ENCODE measurements around the gene IL33. TPM values are rescaled to one million over a fixed set of nuclear protein-coding genes. Genes with fewer than 3 reads are reported as not detected.

The IL33 gene
- total RNA-seq, 1 donor from 2014 or later: 16.8 TPM

DNA sequence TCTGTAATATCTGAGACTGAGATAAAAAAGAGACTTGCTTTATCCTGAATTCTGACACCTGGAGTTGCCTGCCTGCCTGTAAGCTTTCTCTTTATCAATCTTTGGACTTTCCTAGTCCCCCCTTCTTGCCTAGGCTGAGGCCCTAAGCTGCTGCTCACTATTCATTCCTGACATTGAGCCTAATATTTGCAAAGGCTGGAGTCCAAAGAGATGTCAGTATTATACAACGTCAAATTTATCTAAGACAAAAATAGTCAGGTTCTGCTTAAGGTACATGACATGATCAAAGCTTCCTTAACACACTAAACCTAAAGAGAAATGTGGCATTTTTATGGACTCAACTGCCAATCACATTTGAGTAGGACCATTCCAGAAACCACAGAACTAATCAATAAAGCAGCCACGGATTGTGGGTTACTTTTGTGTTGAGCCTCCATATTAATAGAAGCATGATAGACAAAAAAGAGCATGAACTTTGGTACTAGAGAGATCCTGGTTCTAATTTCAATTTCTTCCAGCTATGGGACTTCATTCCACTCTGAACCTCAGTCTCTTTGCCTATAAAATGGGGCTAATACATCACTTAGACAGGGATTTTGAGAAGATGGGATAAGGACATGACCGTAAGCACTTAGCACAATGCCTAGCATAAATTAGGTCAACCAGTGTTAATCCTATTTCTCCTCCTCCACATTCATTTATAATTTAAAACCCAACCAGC lies 56.1 kb downstream of the IL33 start:
- no peak for DNase-seq
- intact Hi-C loops (cut with micrococcal nuclease): no loop called here
- ATAC-seq: no peak

DNA sequence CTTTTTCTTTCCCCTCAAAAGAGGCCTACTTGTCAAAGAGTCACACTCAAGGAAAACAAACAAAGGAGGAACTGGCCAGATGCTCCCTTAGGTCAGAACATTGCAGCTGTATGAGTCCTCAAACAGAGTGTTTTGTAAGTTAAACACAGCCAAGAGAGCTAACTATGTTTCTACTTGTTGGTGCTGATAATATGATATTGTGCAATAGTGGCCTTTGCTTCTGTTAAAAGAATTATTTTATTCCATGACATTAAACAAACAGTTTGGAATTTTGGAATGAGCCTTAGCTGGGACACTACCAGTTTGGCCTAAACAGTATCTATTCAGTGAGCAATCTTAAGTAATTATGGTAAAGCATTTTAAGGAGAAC lies 56.6 kb downstream of the IL33 start:
- DNase-seq (no peak), ATAC-seq (peak; percentile 98)

DNA sequence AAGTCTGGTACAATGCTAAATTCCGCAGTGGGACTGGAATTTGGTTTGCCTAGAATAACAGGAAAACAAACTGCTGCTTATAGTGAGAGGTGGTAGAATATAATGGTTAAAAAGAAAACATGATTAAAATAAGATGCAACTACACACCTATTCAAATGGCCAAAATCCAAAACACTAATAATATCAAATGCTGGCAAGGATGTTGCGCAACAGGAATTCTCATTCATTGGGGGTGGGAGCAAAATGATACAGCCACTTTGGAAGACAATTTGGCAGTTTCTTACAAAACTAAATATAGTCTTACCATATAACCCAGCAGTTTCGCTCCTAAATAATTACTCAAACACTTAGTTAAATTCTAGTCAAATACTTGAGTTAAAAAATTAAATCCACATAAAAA lies 61.8 kb downstream of the IL33 start:
- intact Hi-C loops (cut with micrococcal nuclease): no loop called here
- no peak for DNase-seq
- no peak for ATAC-seq

More for the DNA sequence above, 56.6 kb downstream of the IL33 start:
- intact Hi-C loops (cut with micrococcal nuclease): no loop called here

DNA sequence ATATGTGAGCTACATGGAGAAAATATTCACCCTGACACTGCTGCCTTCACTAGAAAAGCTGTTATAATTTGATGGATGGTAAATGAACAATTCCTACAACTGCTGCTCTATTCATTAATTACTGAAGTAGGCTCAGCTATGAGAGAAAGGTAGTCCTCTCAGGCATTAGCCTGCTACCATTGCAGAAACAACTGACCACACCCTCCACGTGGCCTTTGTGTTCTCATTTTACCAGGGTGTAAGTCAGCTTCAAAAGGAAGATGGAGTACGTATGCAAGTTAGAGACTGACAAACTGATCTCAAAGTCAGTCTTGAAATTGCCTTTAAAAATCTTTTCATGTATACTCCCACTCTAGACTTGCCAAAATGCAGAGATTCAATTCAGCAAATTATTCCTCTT lies 86.3 kb downstream of the IL33 start:
- intact Hi-C loops (cut with micrococcal nuclease): loop anchor here (10.0 kb wide), 2 partner anchors 247 to 417 kb away; no protein-coding TSS in a partner anchor
- no peak for DNase-seq
- no peak for ATAC-seq

DNA sequence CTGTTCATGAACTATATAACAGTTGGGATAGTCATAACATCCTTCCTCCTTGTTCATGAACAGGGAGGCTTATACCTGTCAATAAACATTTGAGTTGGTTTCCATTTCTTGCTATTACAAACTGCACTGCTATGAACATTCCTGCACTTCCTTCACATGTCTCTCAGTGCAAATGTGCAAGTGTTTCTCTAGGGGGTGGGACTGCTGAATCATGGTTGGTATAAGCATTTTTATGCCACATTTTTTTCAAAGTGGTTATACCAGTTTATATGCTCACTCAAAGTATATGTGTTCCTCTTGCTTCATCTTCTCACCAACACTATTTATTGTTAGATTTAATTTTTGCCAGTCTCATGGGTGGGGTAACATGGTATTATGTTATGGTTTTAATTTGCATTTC lies 86.8 kb downstream of the IL33 start:
- no peak for DNase-seq
- no peak for ATAC-seq
- intact Hi-C loops (cut with micrococcal nuclease): loop anchor here (10.0 kb wide), 2 partner anchors 248 to 418 kb away; no protein-coding TSS in a partner anchor

DNA sequence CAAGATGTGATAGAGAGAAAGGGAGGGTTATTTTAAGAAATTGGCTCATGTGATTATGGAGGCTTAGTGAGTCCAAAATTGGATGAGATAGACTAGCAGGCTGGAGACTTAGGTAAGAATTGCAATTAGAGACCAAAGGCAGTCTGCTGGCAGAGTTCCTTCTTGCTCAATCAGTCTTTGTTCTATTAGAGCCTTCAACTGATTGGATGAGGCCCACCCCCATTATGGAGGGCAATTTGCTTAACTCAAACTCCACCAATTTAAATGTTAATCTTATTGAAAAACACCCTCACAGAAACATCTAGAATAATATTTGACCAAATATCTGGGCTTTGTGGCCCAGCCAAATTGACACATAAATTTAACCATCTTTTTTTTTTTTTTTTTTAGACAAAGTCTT lies 88.6 kb downstream of the IL33 start:
- intact Hi-C loops (cut with micrococcal nuclease): loop anchor here (10.0 kb wide), 2 partner anchors 249 to 419 kb away; no protein-coding TSS in a partner anchor
- no peak for DNase-seq
- no peak for ATAC-seq

DNA sequence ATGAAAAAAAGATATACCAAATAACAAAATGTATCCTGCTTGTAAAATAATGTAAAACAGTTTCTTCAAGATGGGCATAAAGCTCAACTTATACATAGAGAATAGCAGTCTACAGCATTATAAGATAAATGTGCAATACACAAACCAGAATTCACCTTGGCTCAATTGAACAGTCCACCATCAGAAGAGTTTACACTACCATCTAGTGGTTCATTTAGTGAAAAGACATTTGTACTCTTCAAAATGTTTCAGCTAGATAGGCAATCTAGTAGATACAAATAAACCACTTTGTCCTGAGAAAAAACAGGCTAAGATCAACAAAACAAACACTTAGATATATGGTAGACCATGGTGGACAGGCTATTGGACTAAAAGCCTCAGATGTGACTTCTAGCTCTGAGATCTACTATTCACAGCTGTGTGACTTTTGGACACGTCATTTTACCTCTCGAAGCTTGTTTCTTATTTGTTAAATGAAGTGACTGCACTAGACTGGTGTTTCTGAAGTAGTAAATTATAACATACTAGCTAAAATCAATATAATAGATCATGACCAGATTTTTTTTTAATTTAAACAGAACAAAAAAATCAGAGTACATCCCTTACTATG lies 90.5 kb downstream of the IL33 start:
- DNase-seq: no peak
- intact Hi-C loops (cut with micrococcal nuclease): loop anchor here (2.0 to 10.0 kb wide), 3 partner anchors 107 to 421 kb away; no protein-coding TSS in a partner anchor
- peak; percentile 60 for ATAC-seq

Other genes starting within 250 kb of the IL33 start
- gene RANBP6, start 200.2 kb upstream of the IL33 start, total RNA-seq: 22.6 TPM
- gene TPD52L3, start 112.6 kb downstream of the IL33 start, total RNA-seq: not detected
- gene UHRF2, start 197.4 kb downstream of the IL33 start, total RNA-seq: 19.0 TPM

Measured in left ventricle myocardium superior (tissue), 1 donor.